ENCODE data around the gene NUDT5.

Gene NUDT5

GRCh38 chr10:12191715-12192114 is 4.0 kb downstream of the NUDT5 start:
- Histone ChIP-seq H3K4me1 (ENCODE audit: control insufficient read depth in 5 of 5, insufficient read depth in 5 of 5, low read length in 5 of 5) (peaks cover 0 to 62% (median 47%) of the 10 kb centered on the region in 5 donors), H3K27ac (ENCODE audit: low read depth, low read length) (peak overlapping the region; percentile 76), H3K27me3 (ENCODE audit: control insufficient read depth in 5 of 5, insufficient read depth in 4 of 5, low read length in 5 of 5) (no peaks in the 10 kb centered on the region), H3K9me3 (ENCODE audit: control insufficient read depth in 5 of 5, low read length in 5 of 5) (no peaks in the 10 kb centered on the region), H3K9ac (ENCODE audit: low read length in 5 of 5) (no peak overlapping the region), H3K4me3 (ENCODE audit: low read depth in 1 of 5, low read length in 5 of 5) (peak overlapping the region in 1 of 5 donors; percentile 40), H3K36me3 (ENCODE audit: control insufficient read depth in 5 of 5, insufficient read depth in 5 of 5, low read length in 5 of 5) (peaks cover 3 to 9% (median 7%) of the 10 kb centered on the region in 5 donors)

DNA sequence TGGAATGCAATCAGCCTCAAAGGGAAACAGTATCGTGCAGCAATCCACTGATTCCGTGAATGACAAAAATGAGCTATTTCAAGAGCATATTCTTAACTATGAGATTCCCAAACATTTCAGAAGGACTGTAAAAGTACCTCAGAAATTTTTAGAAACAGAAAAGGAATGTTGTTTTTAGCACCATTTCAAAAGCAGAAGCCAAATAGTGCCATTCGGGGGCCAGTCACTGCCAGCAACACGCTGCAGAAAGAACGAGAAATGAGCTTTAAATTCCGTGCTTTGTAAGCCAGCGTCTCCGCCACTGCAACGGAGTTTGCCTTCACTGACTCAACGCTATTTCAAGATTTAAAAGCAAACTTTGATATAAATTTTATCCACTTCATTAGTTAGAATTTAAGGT is 6.3 kb downstream of the NUDT5 start:
- Histone ChIP-seq H3K4me1 (ENCODE audit: control insufficient read depth in 5 of 5, insufficient read depth in 5 of 5, low read length in 5 of 5) (peaks cover 0 to 47% (median 33%) of the 10 kb centered on the region in 5 donors), H3K4me3 (ENCODE audit: low read depth in 1 of 5, low read length in 5 of 5) (no peak overlapping the region), H3K36me3 (ENCODE audit: control insufficient read depth in 5 of 5, insufficient read depth in 5 of 5, low read length in 5 of 5) (peaks cover 19 to 28% (median 22%) of the 10 kb centered on the region in 5 donors), H3K27me3 (ENCODE audit: control insufficient read depth in 5 of 5, insufficient read depth in 4 of 5, low read length in 5 of 5) (no peaks in the 10 kb centered on the region), H3K9ac (ENCODE audit: low read length in 5 of 5) (no peak overlapping the region), H3K9me3 (ENCODE audit: control insufficient read depth in 5 of 5, low read length in 5 of 5) (no peaks in the 10 kb centered on the region), H3K27ac (ENCODE audit: low read depth, low read length) (no peak overlapping the region)

DNA sequence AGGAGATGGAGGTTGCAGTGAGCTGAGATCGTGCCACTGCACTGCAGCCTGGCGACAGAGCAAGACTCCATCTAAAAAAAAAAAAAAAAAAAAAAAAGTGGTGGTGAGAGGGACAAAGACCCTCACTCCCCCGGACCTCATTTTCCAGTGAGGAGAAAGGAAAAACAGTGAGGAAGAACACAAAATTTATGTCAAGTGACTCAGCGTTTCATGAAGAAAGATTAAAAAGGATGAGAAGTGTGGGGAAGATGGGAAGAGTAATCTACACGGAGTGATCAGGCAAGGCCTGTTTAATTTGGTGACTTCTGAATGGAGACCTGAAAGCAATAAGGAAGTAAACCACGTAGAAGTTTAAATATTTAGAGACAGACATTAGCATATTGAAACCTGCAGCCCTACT is 7.0 kb downstream of the NUDT5 start:
- Histone ChIP-seq H3K27ac (ENCODE audit: low read depth, low read length) (no peak overlapping the region), H3K9ac (ENCODE audit: low read length in 5 of 5) (no peak overlapping the region), H3K4me3 (ENCODE audit: low read depth in 1 of 5, low read length in 5 of 5) (no peak overlapping the region), H3K4me1 (ENCODE audit: control insufficient read depth in 5 of 5, insufficient read depth in 5 of 5, low read length in 5 of 5) (peaks cover 0 to 39% (median 25%) of the 10 kb centered on the region in 5 donors), H3K9me3 (ENCODE audit: control insufficient read depth in 5 of 5, low read length in 5 of 5) (no peaks in the 10 kb centered on the region), H3K27me3 (ENCODE audit: control insufficient read depth in 5 of 5, insufficient read depth in 4 of 5, low read length in 5 of 5) (no peaks in the 10 kb centered on the region), H3K36me3 (ENCODE audit: control insufficient read depth in 5 of 5, insufficient read depth in 5 of 5, low read length in 5 of 5) (peaks cover 19 to 31% (median 22%) of the 10 kb centered on the region in 5 donors)

GRCh38 chr10:12187321-12187905 is 8.3 kb downstream of the NUDT5 start:
- peaks cover 26 to 35% (median 28%) of the 10 kb centered on the region in 5 donors for H3K36me3 ChIP-seq (ENCODE audit: control insufficient read depth in 5 of 5, insufficient read depth in 5 of 5, low read length in 5 of 5)
- H3K9ac ChIP-seq (ENCODE audit: low read length in 5 of 5): no peak overlapping the region
- H3K4me3 ChIP-seq (ENCODE audit: low read depth in 1 of 5, low read length in 5 of 5): no peak overlapping the region
- peaks cover 0 to 26% (median 13%) of the 10 kb centered on the region in 5 donors for H3K4me1 ChIP-seq (ENCODE audit: control insufficient read depth in 5 of 5, insufficient read depth in 5 of 5, low read length in 5 of 5)
- H3K27ac ChIP-seq (ENCODE audit: low read depth, low read length): no peak overlapping the region
- no peaks in the 10 kb centered on the region for H3K27me3 ChIP-seq (ENCODE audit: control insufficient read depth in 5 of 5, insufficient read depth in 4 of 5, low read length in 5 of 5)
- no peaks in the 10 kb centered on the region for H3K9me3 ChIP-seq (ENCODE audit: control insufficient read depth in 5 of 5, low read length in 5 of 5)

GRCh38 chr10:12186323-12186722 is 9.4 kb downstream of the NUDT5 start:
- Histone ChIP-seq H3K4me3 (ENCODE audit: low read depth in 1 of 5, low read length in 5 of 5) (no peak overlapping the region), H3K9me3 (ENCODE audit: control insufficient read depth in 5 of 5, low read length in 5 of 5) (no peaks in the 10 kb centered on the region), H3K27ac (ENCODE audit: low read depth, low read length) (no peak overlapping the region), H3K36me3 (ENCODE audit: control insufficient read depth in 5 of 5, insufficient read depth in 5 of 5, low read length in 5 of 5) (peaks cover 29 to 44% (median 33%) of the 10 kb centered on the region in 5 donors), H3K9ac (ENCODE audit: low read length in 5 of 5) (no peak overlapping the region), H3K27me3 (ENCODE audit: control insufficient read depth in 5 of 5, insufficient read depth in 4 of 5, low read length in 5 of 5) (no peaks in the 10 kb centered on the region), H3K4me1 (ENCODE audit: control insufficient read depth in 5 of 5, insufficient read depth in 5 of 5, low read length in 5 of 5) (peaks cover 0 to 16% (median 2%) of the 10 kb centered on the region in 5 donors)

GRCh38 chr10:12184165-12184564 is 11.5 kb downstream of the NUDT5 start:
- Histone ChIP-seq H3K36me3 (ENCODE audit: control insufficient read depth in 5 of 5, insufficient read depth in 5 of 5, low read length in 5 of 5) (peaks cover 38 to 58% (median 41%) of the 10 kb centered on the region in 5 donors), H3K27me3 (ENCODE audit: control insufficient read depth in 5 of 5, insufficient read depth in 4 of 5, low read length in 5 of 5) (no peaks in the 10 kb centered on the region), H3K9me3 (ENCODE audit: control insufficient read depth in 5 of 5, low read length in 5 of 5) (no peaks in the 10 kb centered on the region), H3K4me1 (ENCODE audit: control insufficient read depth in 5 of 5, insufficient read depth in 5 of 5, low read length in 5 of 5) (peaks cover 0 to 7% (median 0%) of the 10 kb centered on the region in 5 donors), H3K27ac (ENCODE audit: low read depth, low read length) (no peak overlapping the region), H3K9ac (ENCODE audit: low read length in 5 of 5) (no peak overlapping the region), H3K4me3 (ENCODE audit: low read depth in 1 of 5, low read length in 5 of 5) (no peak overlapping the region)

- no peak overlapping the region for H3K4me3 ChIP-seq (ENCODE audit: low read depth in 1 of 5, low read length in 5 of 5)
- peaks cover 41 to 76% (median 53%) of the 10 kb centered on the region in 5 donors for H3K36me3 ChIP-seq (ENCODE audit: control insufficient read depth in 5 of 5, insufficient read depth in 5 of 5, low read length in 5 of 5)
- no peak overlapping the region for H3K9ac ChIP-seq (ENCODE audit: low read length in 5 of 5)
- peaks cover 0 to 3% (median 0%) of the 10 kb centered on the region in 5 donors for H3K4me1 ChIP-seq (ENCODE audit: control insufficient read depth in 5 of 5, insufficient read depth in 5 of 5, low read length in 5 of 5)
- no peak overlapping the region for H3K27ac ChIP-seq (ENCODE audit: low read depth, low read length)
- no peaks in the 10 kb centered on the region for H3K9me3 ChIP-seq (ENCODE audit: control insufficient read depth in 5 of 5, low read length in 5 of 5)
- no peaks in the 10 kb centered on the region for H3K27me3 ChIP-seq (ENCODE audit: control insufficient read depth in 5 of 5, insufficient read depth in 4 of 5, low read length in 5 of 5)
These were observed 14.5 kb downstream of the NUDT5 start for GRCh38 chr10:12181065-12181775.

- Histone ChIP-seq H3K4me1 (ENCODE audit: control insufficient read depth in 5 of 5, insufficient read depth in 5 of 5, low read length in 5 of 5) (peaks cover 0 to 3% (median 0%) of the 10 kb centered on the region in 5 donors), H3K36me3 (ENCODE audit: control insufficient read depth in 5 of 5, insufficient read depth in 5 of 5, low read length in 5 of 5) (peaks cover 33 to 70% (median 50%) of the 10 kb centered on the region in 5 donors)
These were observed 15.3 kb downstream of the NUDT5 start for GRCh38 chr10:12180221-12180974.

GRCh38 chr10:12179606-12180170 is 16.0 kb downstream of the NUDT5 start:
- Histone ChIP-seq H3K4me3 (ENCODE audit: low read depth in 1 of 5, low read length in 5 of 5) (no peak overlapping the region), H3K9me3 (ENCODE audit: control insufficient read depth in 5 of 5, low read length in 5 of 5) (no peaks in the 10 kb centered on the region), H3K4me1 (ENCODE audit: control insufficient read depth in 5 of 5, insufficient read depth in 5 of 5, low read length in 5 of 5) (peaks cover 0 to 3% (median 0%) of the 10 kb centered on the region in 5 donors), H3K36me3 (ENCODE audit: control insufficient read depth in 5 of 5, insufficient read depth in 5 of 5, low read length in 5 of 5) (peaks cover 29 to 68% (median 44%) of the 10 kb centered on the region in 5 donors), H3K27me3 (ENCODE audit: control insufficient read depth in 5 of 5, insufficient read depth in 4 of 5, low read length in 5 of 5) (no peaks in the 10 kb centered on the region), H3K9ac (ENCODE audit: low read length in 5 of 5) (no peak overlapping the region), H3K27ac (ENCODE audit: low read depth, low read length) (no peak overlapping the region)

More at GRCh38 chr10:12180221-12180974, 15.3 kb downstream of the NUDT5 start:
- Histone ChIP-seq H3K27me3 (ENCODE audit: control insufficient read depth in 5 of 5, insufficient read depth in 4 of 5, low read length in 5 of 5) (no peaks in the 10 kb centered on the region), H3K27ac (ENCODE audit: low read depth, low read length) (no peak overlapping the region), H3K9ac (ENCODE audit: low read length in 5 of 5) (no peak overlapping the region), H3K9me3 (ENCODE audit: control insufficient read depth in 5 of 5, low read length in 5 of 5) (no peaks in the 10 kb centered on the region), H3K4me3 (ENCODE audit: low read depth in 1 of 5, low read length in 5 of 5) (no peak overlapping the region)
